GM13976 (cell line): ENCODE measurements around the gene BRSK1.

Experiments
- DNase-seq: peaks from one replicate; pipeline ENCODE4 v3.0.0; 2012; ENCODE audit warnings: low spot score
- CTCF ChIP-seq: IDR thresholded peaks from 2 replicates; pipeline ENCODE4 v1.5.1; 2012; ENCODE audit warnings: borderline replicate concordance, mild to moderate bottlenecking; ENCODE audit not compliant: insufficient read depth; ENCODE audit errors: extremely low read depth, missing control alignments, control extremely low read depth
- in situ Hi-C: fragments of 300-500 bp; cut with MboI; formaldehyde crosslinking; loops from one replicate; pipeline ENCODE4 v1.12.0; 2022; ENCODE audit warnings: low sequenced_read_pairs, mixed read lengths, inconsistent platforms; ENCODE audit not compliant: unreplicated experiment

BRSK1 gene

DNA sequence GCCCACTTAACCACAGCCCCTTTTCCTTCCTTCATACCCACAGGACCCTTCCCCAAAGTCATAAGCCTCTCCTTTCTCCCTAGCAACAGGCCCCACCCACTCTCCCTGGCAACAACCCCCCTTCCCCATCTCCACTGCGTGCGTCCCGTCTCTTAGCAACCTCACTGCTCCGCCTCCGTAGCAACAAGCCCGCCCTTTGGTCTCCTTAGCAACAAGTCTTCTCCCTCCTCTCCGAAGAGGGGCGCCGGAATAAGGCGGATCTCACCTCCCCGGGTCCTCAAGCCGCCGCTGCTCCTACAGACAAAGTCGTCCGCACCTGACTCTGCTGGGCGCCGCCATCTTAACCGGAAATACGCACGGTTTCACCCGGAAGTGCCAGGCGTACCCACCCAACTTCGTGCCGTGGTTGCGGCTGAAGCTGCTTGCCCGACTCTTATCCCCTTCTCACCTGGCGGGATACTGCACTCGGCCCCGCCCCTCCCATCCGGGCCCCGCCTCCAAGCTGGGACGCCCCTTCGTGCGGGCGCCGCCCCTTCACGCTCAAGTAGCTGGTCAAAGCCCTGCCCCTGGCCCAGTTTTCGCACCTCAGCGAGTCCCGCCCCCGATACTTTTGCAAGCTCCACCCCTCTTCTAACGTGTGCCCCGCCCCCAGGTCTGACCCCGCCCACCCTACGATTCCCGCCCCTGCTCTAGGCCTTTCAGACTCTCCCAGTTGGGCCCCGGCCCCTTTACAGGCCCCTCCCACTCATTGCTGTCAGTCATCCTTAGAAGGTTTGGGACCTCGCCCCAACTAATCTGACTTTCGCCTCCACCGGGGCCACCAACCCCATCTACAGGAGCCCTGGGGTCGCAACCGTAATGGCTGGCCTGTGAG lies 3.8 kb upstream of the BRSK1 start, which contains the start of gene HSPBP1:
HSPBP1 (minus strand) TSS at position 341 of the 874 bp plus-strand sequence. CDS start 502 bp downstream, outside the sequence.
- DNase-seq, result peak; percentile 91
- in situ Hi-C loops, result no loop called here
- no peak for TF ChIP-seq CTCF

- no peak for TF ChIP-seq CTCF
- DNase-seq, result no peak
- in situ Hi-C loops, result no loop called here
Observed at GRCh38 chr19:55284405-55285058, 735 bp downstream of the BRSK1 start.

GRCh38 chr19:55285229-55285890 lies 1.6 kb downstream of the BRSK1 start:
- DNase-seq, result no peak
- in situ Hi-C loops, result no loop called here
- TF ChIP-seq CTCF, result no peak

DNA sequence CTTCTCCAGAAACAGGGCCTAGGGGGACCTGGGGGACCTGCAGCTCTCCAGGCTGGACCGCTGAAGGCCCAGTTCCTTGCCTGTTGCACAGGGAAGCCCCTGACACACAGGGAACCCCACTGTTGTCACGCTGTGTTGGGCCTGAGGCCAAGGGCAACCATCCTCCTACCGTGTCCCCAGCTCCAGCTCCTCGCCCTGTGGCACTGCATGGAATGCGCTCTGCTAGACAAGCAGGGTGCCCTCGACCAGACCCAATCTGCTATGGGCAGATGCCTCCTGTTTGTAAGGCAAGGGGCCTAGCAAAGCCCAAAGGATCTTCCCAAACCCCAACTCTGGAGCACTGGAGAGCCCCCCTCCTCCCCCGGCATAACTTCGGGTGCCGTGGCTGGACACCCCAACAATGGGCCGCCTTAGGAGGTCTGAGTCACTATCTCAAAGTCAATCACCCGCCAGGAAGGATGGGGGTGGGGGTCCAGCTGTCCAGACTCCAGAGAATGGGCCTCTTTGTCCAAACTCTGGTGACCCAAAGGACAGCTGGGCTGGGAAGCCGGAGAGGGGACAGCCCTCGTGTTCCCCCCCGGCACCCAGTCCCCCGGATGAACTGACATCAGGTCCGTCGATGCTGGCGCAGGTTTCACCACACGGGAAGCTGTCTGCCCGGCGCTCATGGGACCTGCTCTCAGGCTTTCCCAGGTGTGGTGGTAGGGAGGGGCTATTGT lies 3.7 kb downstream of the BRSK1 start:
- no peak for TF ChIP-seq CTCF
- in situ Hi-C loops, result no loop called here
- DNase-seq, result no peak

DNA sequence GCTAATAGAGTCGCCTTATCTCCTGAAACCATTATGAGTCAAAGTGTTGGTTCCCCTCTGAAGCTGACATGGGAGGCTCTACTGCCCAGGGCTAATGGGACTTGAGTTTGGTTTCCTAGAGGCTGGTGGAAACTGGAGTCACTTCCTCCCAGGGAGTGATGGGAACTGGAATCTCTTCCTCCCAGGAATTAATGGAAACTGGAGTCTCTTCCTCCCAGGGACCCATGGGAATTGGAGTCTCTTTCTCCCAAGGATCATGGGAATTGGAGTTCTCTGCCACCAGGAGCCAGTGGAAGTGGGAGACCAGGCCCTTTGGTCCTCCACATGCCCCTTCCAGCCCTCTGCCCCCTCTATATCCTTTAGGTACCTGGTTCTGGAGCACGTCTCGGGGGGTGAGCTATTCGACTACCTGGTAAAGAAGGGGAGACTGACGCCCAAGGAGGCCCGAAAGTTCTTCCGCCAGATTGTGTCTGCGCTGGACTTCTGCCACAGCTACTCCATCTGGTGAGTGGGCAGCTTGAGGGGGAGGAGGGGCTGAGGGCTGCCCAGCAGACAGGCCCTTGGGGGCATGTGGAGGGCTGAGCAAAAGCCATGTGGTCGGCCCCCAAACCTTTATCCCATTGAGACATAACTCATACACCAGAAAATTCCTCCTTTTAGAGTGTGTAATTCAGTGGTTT lies 5.5 kb downstream of the BRSK1 start:
- TF ChIP-seq CTCF, result no peak
- in situ Hi-C loops, result no loop called here
- no peak for DNase-seq
